Measurements from ENCODE around the gene HRH4.

The HRH4 gene

DNA sequence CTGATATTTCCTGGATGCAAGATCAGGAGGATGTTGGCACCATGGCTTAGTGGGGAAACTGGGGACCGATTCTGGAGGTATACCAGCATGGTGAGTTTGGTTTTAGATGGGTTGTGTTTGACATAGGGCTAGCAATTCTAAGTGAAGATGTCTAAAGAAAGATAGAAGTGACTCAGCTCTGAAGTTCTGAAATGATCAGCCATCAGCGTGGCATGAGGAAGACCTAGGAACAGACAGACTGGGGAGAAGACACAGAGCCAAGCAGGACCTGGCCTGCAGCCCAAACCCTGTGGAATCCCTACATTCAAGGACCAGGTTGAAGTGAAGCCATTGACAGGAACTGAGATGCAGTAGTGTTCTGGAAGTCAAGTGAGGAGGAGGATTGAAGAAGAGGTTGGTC lies 39.8 kb downstream of the HRH4 start:
- no peak overlapping the region for H3K27ac ChIP-seq (replicated peaks)
- no peak for DNase-seq (ENCODE audit: low read depth in 1 of 2, low spot score in 1 of 2)
- TF ChIP-seq, protein P1, sequence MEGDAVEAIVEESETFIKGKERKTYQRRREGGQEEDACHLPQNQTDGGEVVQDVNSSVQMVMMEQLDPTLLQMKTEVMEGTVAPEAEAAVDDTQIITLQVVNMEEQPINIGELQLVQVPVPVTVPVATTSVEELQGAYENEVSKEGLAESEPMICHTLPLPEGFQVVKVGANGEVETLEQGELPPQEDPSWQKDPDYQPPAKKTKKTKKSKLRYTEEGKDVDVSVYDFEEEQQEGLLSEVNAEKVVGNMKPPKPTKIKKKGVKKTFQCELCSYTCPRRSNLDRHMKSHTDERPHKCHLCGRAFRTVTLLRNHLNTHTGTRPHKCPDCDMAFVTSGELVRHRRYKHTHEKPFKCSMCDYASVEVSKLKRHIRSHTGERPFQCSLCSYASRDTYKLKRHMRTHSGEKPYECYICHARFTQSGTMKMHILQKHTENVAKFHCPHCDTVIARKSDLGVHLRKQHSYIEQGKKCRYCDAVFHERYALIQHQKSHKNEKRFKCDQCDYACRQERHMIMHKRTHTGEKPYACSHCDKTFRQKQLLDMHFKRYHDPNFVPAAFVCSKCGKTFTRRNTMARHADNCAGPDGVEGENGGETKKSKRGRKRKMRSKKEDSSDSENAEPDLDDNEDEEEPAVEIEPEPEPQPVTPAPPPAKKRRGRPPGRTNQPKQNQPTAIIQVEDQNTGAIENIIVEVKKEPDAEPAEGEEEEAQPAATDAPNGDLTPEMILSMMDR (IDR thresholded peaks at IDR 0.05; ENCODE audit: insufficient read depth, low read length), result no peak
- no peak for TF ChIP-seq POLR2AphosphoS5 (IDR thresholded peaks at IDR 0.05; ENCODE audit: low read depth)
- no peak for TF ChIP-seq SPI1 (IDR thresholded peaks at IDR 0.05; ENCODE audit: borderline replicate concordance, low read depth)
- TF ChIP-seq, protein P2, sequence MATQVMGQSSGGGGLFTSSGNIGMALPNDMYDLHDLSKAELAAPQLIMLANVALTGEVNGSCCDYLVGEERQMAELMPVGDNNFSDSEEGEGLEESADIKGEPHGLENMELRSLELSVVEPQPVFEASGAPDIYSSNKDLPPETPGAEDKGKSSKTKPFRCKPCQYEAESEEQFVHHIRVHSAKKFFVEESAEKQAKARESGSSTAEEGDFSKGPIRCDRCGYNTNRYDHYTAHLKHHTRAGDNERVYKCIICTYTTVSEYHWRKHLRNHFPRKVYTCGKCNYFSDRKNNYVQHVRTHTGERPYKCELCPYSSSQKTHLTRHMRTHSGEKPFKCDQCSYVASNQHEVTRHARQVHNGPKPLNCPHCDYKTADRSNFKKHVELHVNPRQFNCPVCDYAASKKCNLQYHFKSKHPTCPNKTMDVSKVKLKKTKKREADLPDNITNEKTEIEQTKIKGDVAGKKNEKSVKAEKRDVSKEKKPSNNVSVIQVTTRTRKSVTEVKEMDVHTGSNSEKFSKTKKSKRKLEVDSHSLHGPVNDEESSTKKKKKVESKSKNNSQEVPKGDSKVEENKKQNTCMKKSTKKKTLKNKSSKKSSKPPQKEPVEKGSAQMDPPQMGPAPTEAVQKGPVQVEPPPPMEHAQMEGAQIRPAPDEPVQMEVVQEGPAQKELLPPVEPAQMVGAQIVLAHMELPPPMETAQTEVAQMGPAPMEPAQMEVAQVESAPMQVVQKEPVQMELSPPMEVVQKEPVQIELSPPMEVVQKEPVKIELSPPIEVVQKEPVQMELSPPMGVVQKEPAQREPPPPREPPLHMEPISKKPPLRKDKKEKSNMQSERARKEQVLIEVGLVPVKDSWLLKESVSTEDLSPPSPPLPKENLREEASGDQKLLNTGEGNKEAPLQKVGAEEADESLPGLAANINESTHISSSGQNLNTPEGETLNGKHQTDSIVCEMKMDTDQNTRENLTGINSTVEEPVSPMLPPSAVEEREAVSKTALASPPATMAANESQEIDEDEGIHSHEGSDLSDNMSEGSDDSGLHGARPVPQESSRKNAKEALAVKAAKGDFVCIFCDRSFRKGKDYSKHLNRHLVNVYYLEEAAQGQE (IDR thresholded peaks at IDR 0.05; ENCODE audit: insufficient replicate concordance, low read depth), result no peak
- no peak for TF ChIP-seq GABPA (IDR thresholded peaks at IDR 0.05; ENCODE audit: low read depth)
- no peak overlapping the region for H3K4me3 ChIP-seq (replicated peaks; ENCODE audit: insufficient read depth, low read length)
- no peaks in the 10 kb centered on the region for H3K27me3 ChIP-seq (ENCODE audit: insufficient read depth, poor library complexity, severe bottlenecking)

DNA sequence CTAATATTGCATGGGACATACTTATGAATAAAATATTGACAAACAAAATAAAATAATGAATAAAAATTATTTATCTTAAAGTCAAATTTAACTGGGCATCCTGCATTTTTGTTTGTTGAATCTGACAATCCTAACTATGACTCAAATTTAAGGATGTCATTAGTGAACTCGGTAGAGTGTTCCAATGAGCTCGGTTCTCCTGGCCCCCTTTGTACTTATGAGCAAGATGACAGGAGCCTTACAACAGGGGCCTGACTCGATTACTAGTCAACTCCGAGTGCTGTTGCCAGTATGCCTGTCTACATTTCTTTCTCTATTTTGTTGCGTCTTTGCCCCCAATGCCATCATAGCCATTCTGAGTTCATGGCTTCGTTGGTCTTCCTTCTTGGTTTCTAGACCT lies 40.3 kb downstream of the HRH4 start:
- H3K27ac ChIP-seq (replicated peaks), result no peak overlapping the region
- no peak overlapping the region for H3K4me3 ChIP-seq (replicated peaks; ENCODE audit: insufficient read depth, low read length)
- no peaks in the 10 kb centered on the region for H3K27me3 ChIP-seq (ENCODE audit: insufficient read depth, poor library complexity, severe bottlenecking)
- TF ChIP-seq GABPA (IDR thresholded peaks at IDR 0.05; ENCODE audit: low read depth) (no peak), POLR2AphosphoS5 (IDR thresholded peaks at IDR 0.05; ENCODE audit: low read depth) (no peak), SPI1 (IDR thresholded peaks at IDR 0.05; ENCODE audit: borderline replicate concordance, low read depth) (no peak)
- TF ChIP-seq, protein P2 (IDR thresholded peaks at IDR 0.05; ENCODE audit: insufficient replicate concordance, low read depth), result no peak
- TF ChIP-seq, protein P1 (IDR thresholded peaks at IDR 0.05; ENCODE audit: insufficient read depth, low read length), result no peak
- no peak for DNase-seq (ENCODE audit: low read depth in 1 of 2, low spot score in 1 of 2)

DNA sequence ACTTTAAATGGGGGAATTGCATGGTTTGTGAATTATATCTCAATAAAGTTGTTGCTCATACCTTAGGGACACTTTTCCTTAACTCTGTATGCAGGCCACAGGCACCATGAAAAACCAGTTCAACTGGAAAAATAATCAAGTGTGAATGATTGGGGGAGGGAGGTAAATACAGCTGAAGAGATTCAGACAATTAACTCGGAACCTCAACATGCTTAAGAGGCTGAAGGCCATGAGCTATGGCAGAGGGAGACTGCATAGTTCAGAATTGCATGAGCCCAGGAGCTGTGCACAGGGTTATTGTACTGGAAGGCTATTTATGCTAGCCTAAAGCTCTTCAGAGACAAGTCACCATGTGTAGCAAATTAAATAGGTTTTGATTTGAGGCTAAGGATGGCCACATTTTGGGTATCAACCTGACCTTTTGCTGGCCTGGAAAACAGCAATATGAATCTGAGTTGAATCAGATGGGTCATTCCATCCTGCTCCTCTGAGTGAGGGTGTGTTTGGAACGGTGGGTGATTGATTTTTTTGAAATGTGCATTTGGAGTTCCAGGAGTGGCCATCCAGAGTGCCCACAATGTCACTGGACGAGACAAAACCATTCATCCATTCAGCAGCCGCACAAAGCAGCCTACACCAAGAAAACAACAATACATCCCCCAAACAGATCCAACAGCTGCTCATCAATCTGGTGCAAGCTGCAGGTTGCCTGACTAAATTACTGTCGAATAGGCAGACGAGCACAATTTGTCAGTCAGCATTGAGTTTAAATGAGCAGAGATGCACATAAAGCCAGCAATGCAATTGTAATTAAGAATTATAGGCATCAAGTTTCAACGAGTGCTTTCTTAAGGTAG lies 42.5 kb downstream of the HRH4 start:
- no peak overlapping the region for H3K4me3 ChIP-seq (replicated peaks; ENCODE audit: insufficient read depth, low read length)
- no peak for TF ChIP-seq SPI1 (IDR thresholded peaks at IDR 0.05; ENCODE audit: borderline replicate concordance, low read depth)
- TF ChIP-seq, protein P2 (IDR thresholded peaks at IDR 0.05; ENCODE audit: insufficient replicate concordance, low read depth), result no peak
- no peak for TF ChIP-seq GABPA (IDR thresholded peaks at IDR 0.05; ENCODE audit: low read depth)
- TF ChIP-seq, protein P1 (IDR thresholded peaks at IDR 0.05; ENCODE audit: insufficient read depth, low read length), result no peak
- TF ChIP-seq POLR2AphosphoS5 (IDR thresholded peaks at IDR 0.05; ENCODE audit: low read depth), result no peak
- no peaks in the 10 kb centered on the region for H3K27me3 ChIP-seq (ENCODE audit: insufficient read depth, poor library complexity, severe bottlenecking)
- H3K27ac ChIP-seq (replicated peaks), result no peak overlapping the region
- no peak for DNase-seq (ENCODE audit: low read depth in 1 of 2, low spot score in 1 of 2)

All from HL-60 (cell line).